Duodenal mucosa (tissue), 2 donors: Measurements from ENCODE around the gene MDN1.

Experiments used
- H3K27ac ChIP-seq: one replicate; pipeline ENCODE4 v1.7.0; 2013; ENCODE audit warnings: low read depth, low read length
- H3K27me3 ChIP-seq, 2 donors: one replicate each; pipeline ENCODE4 v1.7.0; 2013; ENCODE audit warnings: low read length in 2 of 2, control low read depth in 1 of 2; ENCODE audit not compliant: insufficient read depth in 2 of 2, control insufficient read depth in 1 of 2
- H3K36me3 ChIP-seq, 2 donors: one replicate each; pipeline ENCODE4 v1.7.0; 2013; ENCODE audit warnings: low read length in 2 of 2, control low read depth in 1 of 2; ENCODE audit not compliant: insufficient read depth in 2 of 2, control insufficient read depth in 1 of 2
- H3K4me1 ChIP-seq, 2 donors: one replicate each; pipeline ENCODE4 v1.7.0; 2013; ENCODE audit warnings: low read length in 2 of 2, control low read depth in 1 of 2; ENCODE audit not compliant: insufficient read depth in 2 of 2, control insufficient read depth in 1 of 2
- H3K4me3 ChIP-seq, 2 donors: one replicate each; pipeline ENCODE4 v1.7.0; 2013; ENCODE audit warnings: low read length in 2 of 2, low read depth in 1 of 2
- H3K9ac ChIP-seq, 2 donors: one replicate each; pipeline ENCODE4 v1.7.0; 2013; ENCODE audit warnings: low read length in 2 of 2, low read depth in 1 of 2
- H3K9me3 ChIP-seq, 2 donors: one replicate each; pipeline ENCODE4 v1.7.0; 2013; ENCODE audit warnings: low read length in 2 of 2, control low read depth in 1 of 2; ENCODE audit not compliant: control insufficient read depth in 1 of 2

Gene MDN1

GRCh38 chr6:89670935-89671565, 148.5 kb downstream of the MDN1 start:
- no peak overlapping the region for H3K4me3 ChIP-seq
- no peaks in the 10 kb centered on the region for H3K4me1 ChIP-seq
- peaks cover 33 to 73% of the 10 kb centered on the region in 2 donors for H3K36me3 ChIP-seq
- H3K27me3 ChIP-seq, result no peaks in the 10 kb centered on the region
- no peak overlapping the region for H3K9ac ChIP-seq
- H3K27ac ChIP-seq, result no peak overlapping the region
- no peaks in the 10 kb centered on the region for H3K9me3 ChIP-seq

GRCh38 chr6:89669002-89669401, 150.6 kb downstream of the MDN1 start:
- no peaks in the 10 kb centered on the region for H3K27me3 ChIP-seq
- peaks cover 19 to 57% of the 10 kb centered on the region in 2 donors for H3K36me3 ChIP-seq
- no peak overlapping the region for H3K27ac ChIP-seq
- no peak overlapping the region for H3K9ac ChIP-seq
- H3K4me3 ChIP-seq, result no peak overlapping the region
- H3K4me1 ChIP-seq, result no peaks in the 10 kb centered on the region
- no peaks in the 10 kb centered on the region for H3K9me3 ChIP-seq

DNA sequence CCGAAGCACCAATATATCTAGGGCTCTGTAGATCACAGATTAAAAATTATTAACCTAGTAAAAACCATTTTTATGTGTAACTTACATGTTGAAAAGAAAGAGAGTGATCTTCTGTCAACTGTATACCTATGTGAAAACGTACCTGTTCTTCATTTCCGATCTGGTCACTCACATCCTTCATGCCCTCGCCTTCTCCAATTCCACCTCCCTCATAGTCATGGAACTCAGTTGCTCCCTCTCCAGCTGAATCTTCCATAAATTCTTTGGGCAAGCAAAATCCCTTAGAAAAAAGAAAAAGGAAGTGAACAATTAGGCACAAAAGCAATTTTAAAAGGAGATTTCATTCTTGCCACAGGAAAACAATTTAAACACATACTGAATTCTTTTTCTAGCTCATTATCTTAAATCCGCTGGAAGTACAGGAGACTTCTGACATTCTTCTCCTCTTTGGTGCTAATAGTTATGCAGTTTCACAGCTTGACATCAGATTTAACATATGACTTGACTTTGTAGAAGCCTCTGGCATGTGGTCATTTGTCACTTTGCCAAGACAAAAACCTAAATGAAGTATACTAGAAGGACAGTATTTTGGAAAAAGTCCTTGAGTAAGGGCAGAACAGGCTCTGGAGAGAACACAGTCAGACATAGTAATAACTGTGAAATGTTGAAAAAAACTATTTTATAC, 151.6 kb downstream of the MDN1 start:
- Histone ChIP-seq H3K4me3 (no peak overlapping the region), H3K4me1 (no peaks in the 10 kb centered on the region), H3K9ac (no peak overlapping the region), H3K27ac (no peak overlapping the region), H3K9me3 (no peaks in the 10 kb centered on the region), H3K27me3 (no peaks in the 10 kb centered on the region), H3K36me3 (peaks cover 23 to 54% of the 10 kb centered on the region in 2 donors)

GRCh38 chr6:89662659-89663223, 156.9 kb downstream of the MDN1 start:
- peaks cover 30 to 49% of the 10 kb centered on the region in 2 donors for H3K36me3 ChIP-seq
- no peaks in the 10 kb centered on the region for H3K27me3 ChIP-seq
- H3K4me3 ChIP-seq, result no peak overlapping the region
- no peaks in the 10 kb centered on the region for H3K9me3 ChIP-seq
- H3K27ac ChIP-seq, result no peak overlapping the region
- H3K9ac ChIP-seq, result no peak overlapping the region
- H3K4me1 ChIP-seq, result no peaks in the 10 kb centered on the region

DNA sequence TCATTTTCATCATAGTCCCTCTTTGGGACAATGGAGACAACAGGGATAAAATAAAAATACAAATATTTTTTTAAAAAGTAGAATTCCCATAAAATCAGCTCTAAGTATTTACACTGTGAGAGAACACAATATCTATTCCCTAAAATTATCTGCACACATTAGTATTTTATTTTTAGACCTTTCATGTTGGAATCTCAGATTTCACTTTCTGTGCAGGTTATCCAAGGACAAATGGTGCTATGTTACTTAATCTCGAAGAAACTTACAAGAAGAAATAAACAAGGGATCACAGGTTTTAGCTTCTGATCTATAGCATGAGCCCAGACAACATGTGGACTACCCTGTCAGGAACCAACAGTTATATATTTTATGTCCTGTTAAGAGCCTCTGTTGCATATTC, 158.0 kb downstream of the MDN1 start:
- H3K27me3 ChIP-seq, result no peaks in the 10 kb centered on the region
- H3K9ac ChIP-seq, result no peak overlapping the region
- no peak overlapping the region for H3K27ac ChIP-seq
- H3K9me3 ChIP-seq, result no peaks in the 10 kb centered on the region
- H3K4me3 ChIP-seq, result no peak overlapping the region
- no peaks in the 10 kb centered on the region for H3K4me1 ChIP-seq
- peaks cover 29 to 58% of the 10 kb centered on the region in 2 donors for H3K36me3 ChIP-seq

- Histone ChIP-seq H3K27ac (no peak overlapping the region), H3K9me3 (no peaks in the 10 kb centered on the region), H3K36me3 (peaks cover 28 to 64% of the 10 kb centered on the region in 2 donors), H3K4me1 (no peaks in the 10 kb centered on the region), H3K4me3 (no peak overlapping the region), H3K27me3 (no peaks in the 10 kb centered on the region), H3K9ac (no peak overlapping the region)
Observed at GRCh38 chr6:89660981-89661380, 158.6 kb downstream of the MDN1 start.

- Histone ChIP-seq H3K4me1 (no peaks in the 10 kb centered on the region), H3K27me3 (no peaks in the 10 kb centered on the region), H3K9ac (no peak overlapping the region), H3K4me3 (no peak overlapping the region), H3K36me3 (peaks cover 40 to 76% of the 10 kb centered on the region in 2 donors), H3K9me3 (no peaks in the 10 kb centered on the region), H3K27ac (no peak overlapping the region)
Observed at GRCh38 chr6:89657445-89658158, 162.0 kb downstream of the MDN1 start.

- H3K27ac ChIP-seq, result no peak overlapping the region
- no peak overlapping the region for H3K4me3 ChIP-seq
- H3K9ac ChIP-seq, result no peak overlapping the region
- H3K9me3 ChIP-seq, result no peaks in the 10 kb centered on the region
- H3K27me3 ChIP-seq, result no peaks in the 10 kb centered on the region
- no peaks in the 10 kb centered on the region for H3K4me1 ChIP-seq
- peaks cover 40 to 73% of the 10 kb centered on the region in 2 donors for H3K36me3 ChIP-seq
Observed at GRCh38 chr6:89655122-89655521, 164.5 kb downstream of the MDN1 start.

DNA sequence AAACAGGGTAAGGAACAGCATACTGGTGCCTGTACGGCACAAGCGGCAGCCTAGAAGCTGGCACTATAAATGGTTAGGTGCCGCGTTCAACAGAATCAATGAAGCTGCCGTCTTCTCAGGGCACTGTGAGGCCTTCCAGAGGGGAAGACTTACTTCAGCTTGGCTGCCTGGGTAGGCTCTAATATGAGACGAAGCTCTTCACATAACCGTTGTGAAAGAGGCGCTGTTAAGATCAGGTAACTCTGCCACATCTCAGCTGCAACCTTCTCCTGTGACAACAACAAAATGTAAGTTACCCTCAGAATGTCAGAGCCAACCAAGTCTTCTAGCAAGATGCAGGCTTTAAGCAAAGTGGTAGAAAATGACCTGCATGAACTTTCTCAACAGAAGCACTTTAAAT, 169.0 kb downstream of the MDN1 start:
- no peak overlapping the region for H3K9ac ChIP-seq
- no peak overlapping the region for H3K4me3 ChIP-seq
- H3K36me3 ChIP-seq, result peaks cover 28 to 76% of the 10 kb centered on the region in 2 donors
- no peaks in the 10 kb centered on the region for H3K9me3 ChIP-seq
- H3K27me3 ChIP-seq, result no peaks in the 10 kb centered on the region
- H3K4me1 ChIP-seq, result no peaks in the 10 kb centered on the region
- H3K27ac ChIP-seq, result no peak overlapping the region

GRCh38 chr6:89649682-89650081, 169.9 kb downstream of the MDN1 start:
- Histone ChIP-seq H3K4me3 (no peak overlapping the region), H3K36me3 (peaks cover 25 to 74% of the 10 kb centered on the region in 2 donors), H3K9ac (no peak overlapping the region), H3K4me1 (no peaks in the 10 kb centered on the region), H3K9me3 (no peaks in the 10 kb centered on the region), H3K27ac (no peak overlapping the region), H3K27me3 (no peaks in the 10 kb centered on the region)
